GM19099 (cell line): ENCODE measurements around the gene PHF2.

Source experiments
- POLR2A ChIP-seq: IDR thresholded peaks from 3 replicates; pipeline ENCODE4 v1.6.1; 2011; ENCODE audit warnings: low read depth; ENCODE audit not compliant: insufficient read length; ENCODE audit errors: extremely low read depth

PHF2 gene

GRCh38 chr9:93588641-93589609 is 12.5 kb downstream of the PHF2 start:
- no peak for TF ChIP-seq POLR2A

GRCh38 chr9:93589688-93590087 is 13.3 kb downstream of the PHF2 start:
- TF ChIP-seq POLR2A: no peak

- TF ChIP-seq POLR2A: no peak
These were observed 14.3 kb downstream of the PHF2 start for GRCh38 chr9:93590609-93591234.

GRCh38 chr9:93591301-93592007 is 15.1 kb downstream of the PHF2 start:
- TF ChIP-seq POLR2A: no peak

- TF ChIP-seq POLR2A: no peak
These were observed 15.7 kb downstream of the PHF2 start for GRCh38 chr9:93592008-93592642.

- TF ChIP-seq POLR2A: no peak
These were observed 16.2 kb downstream of the PHF2 start for GRCh38 chr9:93592643-93593021.

GRCh38 chr9:93593144-93593658 is 16.8 kb downstream of the PHF2 start:
- TF ChIP-seq POLR2A: no peak

- TF ChIP-seq POLR2A: no peak
These were observed 17.8 kb downstream of the PHF2 start for GRCh38 chr9:93594041-93594756.

- no peak for TF ChIP-seq POLR2A
These were observed 19.1 kb downstream of the PHF2 start for GRCh38 chr9:93595461-93595860.

GRCh38 chr9:93595861-93596365 is 19.5 kb downstream of the PHF2 start:
- no peak for TF ChIP-seq POLR2A

GRCh38 chr9:93596399-93596798 is 20.0 kb downstream of the PHF2 start:
- TF ChIP-seq POLR2A: no peak

- no peak for TF ChIP-seq POLR2A
These were observed 20.8 kb downstream of the PHF2 start for GRCh38 chr9:93597142-93597706.

GRCh38 chr9:93597871-93598646 is 21.7 kb downstream of the PHF2 start:
- TF ChIP-seq POLR2A: no peak
